Esophagus (tissue), 2 donors: Measurements from ENCODE around the gene FBXO34. TPM values are rescaled to one million over a fixed set of nuclear protein-coding genes. Genes with fewer than 3 reads are reported as not detected.
A peak's percentile ranks its signal among the peaks of the same experiment; 100 is the strongest.

Experiments used
- H3K27ac ChIP-seq, 2 donors: one replicate each; pipeline ENCODE4 v1.5.1; 2013; ENCODE audit warnings: low read depth in 2 of 2, mild to moderate bottlenecking in 2 of 2, inconsistent platforms in 1 of 2, low read length in 1 of 2, moderate library complexity in 1 of 2
- H3K27me3 ChIP-seq, 2 donors: one replicate each; pipeline ENCODE4 v1.6.1; 2013; ENCODE audit warnings: low read length in 2 of 2, control low read depth in 1 of 2, mild to moderate bottlenecking in 1 of 2; ENCODE audit not compliant: insufficient read depth in 2 of 2, control insufficient read depth in 1 of 2
- H3K36me3 ChIP-seq, 2 donors: one replicate each; pipeline ENCODE4 v1.6.1; 2013; ENCODE audit warnings: low read length in 1 of 2; ENCODE audit not compliant: control insufficient read depth in 2 of 2, insufficient read depth in 2 of 2
- H3K4me1 ChIP-seq, 2 donors: one replicate each; pipeline ENCODE4 v1.6.1; 2013; ENCODE audit warnings: low read length in 1 of 2; ENCODE audit not compliant: control insufficient read depth in 2 of 2, insufficient read depth in 2 of 2
- H3K4me3 ChIP-seq, 2 donors: one replicate each; pipeline ENCODE4 v1.5.1; 2013; ENCODE audit warnings: low read length in 2 of 2, mild to moderate bottlenecking in 2 of 2, low read depth in 1 of 2, moderate library complexity in 1 of 2
- H3K9me3 ChIP-seq, 2 donors: one replicate each; pipeline ENCODE4 v1.6.1; 2013; ENCODE audit warnings: mild to moderate bottlenecking in 2 of 2, low read depth in 1 of 2, low read length in 1 of 2, moderate library complexity in 1 of 2; ENCODE audit not compliant: control insufficient read depth in 2 of 2, insufficient read depth in 1 of 2
- WGBS, 2 donors: extraction: QIAGEN DNeasy Blood & Tissue Kit; methylation state at CpG; one replicate each; pipeline ENCODE4 v1.1.7; 2013; 5-methylcytosine and 5-hydroxymethylcytosine counted together
- polyA plus RNA-seq, 2 donors: library from polyadenylated mRNA; stranded (reverse); fragments of 200-250 nt; gene quantifications; one replicate each; pipeline ENCODE4 v1.2.3, GENCODE V29; 2013
- donor health status: healthy with polysubstance abuse.
- donor health status: Bipolar disorder and iron deficiency.

The FBXO34 gene
- polyA plus RNA-seq, 2 donors: 24.3 to 36.8 TPM

- H3K4me1 ChIP-seq: no peaks in the 10 kb centered on the region
- H3K4me3 ChIP-seq: no peak overlapping the region
- WGBS, 2 donors: 62 to 67% methylated on average over 3 of the region's 3 CpGs
- no peaks in the 10 kb centered on the region for H3K27me3 ChIP-seq
- H3K27ac ChIP-seq: no peak overlapping the region
- H3K9me3 ChIP-seq: no peaks in the 10 kb centered on the region
- H3K36me3 ChIP-seq: no peaks in the 10 kb centered on the region
Measured at GRCh38 chr14:55267820-55268219, 3.4 kb upstream of the FBXO34 start.

GRCh38 chr14:55271572-55272298 lies 514 bp downstream of the FBXO34 start:
- WGBS, 2 donors: 0 to 1% methylated on average over 51 to 80 of the region's 80 CpGs
- Histone ChIP-seq H3K4me3 (peak overlapping the region; percentile 98), H3K9me3 (no peaks in the 10 kb centered on the region), H3K4me1 (peaks cover 0 to 3% of the 10 kb centered on the region in 2 donors), H3K27me3 (no peaks in the 10 kb centered on the region), H3K36me3 (no peaks in the 10 kb centered on the region), H3K27ac (peak overlapping the region; percentile 85 to 99)

DNA sequence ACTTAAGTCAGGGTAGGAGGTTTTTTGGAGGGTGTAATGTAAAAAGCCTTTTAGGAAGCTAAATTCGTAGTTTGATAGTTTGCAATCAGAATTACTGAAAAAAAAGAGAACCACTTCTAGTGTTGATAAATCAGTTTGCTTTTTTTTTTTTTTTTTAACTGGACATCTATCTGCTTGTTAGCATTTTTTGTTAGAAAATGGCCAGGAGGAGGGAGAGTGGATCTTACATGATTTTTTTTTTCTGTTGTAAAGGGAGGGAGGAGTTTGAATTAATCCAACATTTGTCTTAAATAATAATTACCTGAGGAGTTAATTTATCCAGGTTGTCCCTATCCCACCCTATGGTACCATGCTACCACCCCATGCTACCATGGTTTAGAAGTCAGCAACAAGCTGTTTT lies 1.2 kb downstream of the FBXO34 start:
- Histone ChIP-seq H3K4me3 (peak overlapping the region in 1 of 2 donors; percentile 98), H3K27me3 (no peaks in the 10 kb centered on the region), H3K36me3 (no peaks in the 10 kb centered on the region), H3K4me1 (peaks cover 0 to 3% of the 10 kb centered on the region in 2 donors), H3K27ac (peak overlapping the region; percentile 30 to 85), H3K9me3 (no peaks in the 10 kb centered on the region)
- 5 to 9% methylated on average over 1 of the region's 1 CpG for WGBS, 2 donors

GRCh38 chr14:55272922-55273321 lies 1.7 kb downstream of the FBXO34 start:
- Histone ChIP-seq H3K4me3 (peak overlapping the region in 1 of 2 donors; percentile 98), H3K27ac (peak overlapping the region in 1 of 2 donors; percentile 78), H3K9me3 (no peaks in the 10 kb centered on the region), H3K27me3 (no peaks in the 10 kb centered on the region), H3K4me1 (peaks cover 0 to 6% of the 10 kb centered on the region in 2 donors), H3K36me3 (no peaks in the 10 kb centered on the region)
- 36 to 45% methylated on average over 2 of the region's 2 CpGs for WGBS, 2 donors

DNA sequence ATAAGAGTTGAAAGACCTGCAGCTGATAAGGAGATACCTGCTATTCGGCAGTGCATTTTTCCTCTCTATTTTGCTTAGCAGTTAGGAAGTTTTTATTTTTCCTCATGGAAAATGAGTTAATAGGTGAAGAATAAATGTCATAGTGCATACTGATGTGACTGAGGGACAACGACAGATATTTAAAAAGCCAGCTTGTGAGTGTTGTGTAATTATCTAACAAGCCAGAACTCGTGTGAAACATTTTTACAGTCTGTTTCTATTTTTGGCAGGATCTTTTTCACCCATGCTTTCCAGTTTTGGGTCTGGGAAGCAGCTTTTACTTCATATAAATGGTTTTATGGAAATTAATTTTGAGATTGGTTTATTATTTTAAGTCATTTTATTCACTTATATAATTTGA lies 2.9 kb downstream of the FBXO34 start:
- 27 to 29% methylated on average over 3 of the region's 3 CpGs for WGBS, 2 donors
- Histone ChIP-seq H3K4me1 (peaks cover 0 to 6% of the 10 kb centered on the region in 2 donors), H3K9me3 (no peaks in the 10 kb centered on the region), H3K36me3 (no peaks in the 10 kb centered on the region), H3K4me3 (peak overlapping the region in 1 of 2 donors; percentile 98), H3K27ac (no peak overlapping the region), H3K27me3 (no peaks in the 10 kb centered on the region)

DNA sequence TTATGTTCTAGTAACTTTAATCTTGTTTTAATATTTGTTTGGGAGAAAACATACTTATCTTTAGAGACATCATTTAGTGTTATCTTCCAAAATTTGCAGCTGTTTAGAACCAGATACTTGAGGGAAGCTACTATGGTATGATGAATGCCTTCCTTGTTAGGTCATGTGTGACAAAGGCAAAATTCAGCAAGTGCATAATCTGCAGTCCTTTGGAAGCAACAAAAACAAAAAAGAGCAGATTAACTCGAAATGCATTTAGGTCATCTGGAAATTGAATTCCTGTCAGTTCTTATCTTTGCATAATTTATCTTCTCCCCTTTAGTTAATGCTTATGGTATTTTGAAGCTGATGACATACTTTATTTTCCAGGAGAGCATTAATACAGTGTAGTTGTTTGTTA lies 3.5 kb downstream of the FBXO34 start:
- Histone ChIP-seq H3K27me3 (no peaks in the 10 kb centered on the region), H3K27ac (no peak overlapping the region), H3K9me3 (no peaks in the 10 kb centered on the region), H3K36me3 (no peaks in the 10 kb centered on the region), H3K4me3 (peak overlapping the region in 1 of 2 donors; percentile 7), H3K4me1 (peaks cover 0 to 6% of the 10 kb centered on the region in 2 donors)
- WGBS, 2 donors: 21 to 23% methylated on average over 1 of the region's 1 CpG

GRCh38 chr14:55276736-55277135 lies 5.5 kb downstream of the FBXO34 start:
- no peak overlapping the region for H3K27ac ChIP-seq
- peaks cover 0 to 6% of the 10 kb centered on the region in 2 donors for H3K4me1 ChIP-seq
- no peaks in the 10 kb centered on the region for H3K27me3 ChIP-seq
- no peaks in the 10 kb centered on the region for H3K9me3 ChIP-seq
- no peaks in the 10 kb centered on the region for H3K36me3 ChIP-seq
- 75 to 95% methylated on average over 3 of the region's 3 CpGs for WGBS, 2 donors
- H3K4me3 ChIP-seq: no peak overlapping the region

DNA sequence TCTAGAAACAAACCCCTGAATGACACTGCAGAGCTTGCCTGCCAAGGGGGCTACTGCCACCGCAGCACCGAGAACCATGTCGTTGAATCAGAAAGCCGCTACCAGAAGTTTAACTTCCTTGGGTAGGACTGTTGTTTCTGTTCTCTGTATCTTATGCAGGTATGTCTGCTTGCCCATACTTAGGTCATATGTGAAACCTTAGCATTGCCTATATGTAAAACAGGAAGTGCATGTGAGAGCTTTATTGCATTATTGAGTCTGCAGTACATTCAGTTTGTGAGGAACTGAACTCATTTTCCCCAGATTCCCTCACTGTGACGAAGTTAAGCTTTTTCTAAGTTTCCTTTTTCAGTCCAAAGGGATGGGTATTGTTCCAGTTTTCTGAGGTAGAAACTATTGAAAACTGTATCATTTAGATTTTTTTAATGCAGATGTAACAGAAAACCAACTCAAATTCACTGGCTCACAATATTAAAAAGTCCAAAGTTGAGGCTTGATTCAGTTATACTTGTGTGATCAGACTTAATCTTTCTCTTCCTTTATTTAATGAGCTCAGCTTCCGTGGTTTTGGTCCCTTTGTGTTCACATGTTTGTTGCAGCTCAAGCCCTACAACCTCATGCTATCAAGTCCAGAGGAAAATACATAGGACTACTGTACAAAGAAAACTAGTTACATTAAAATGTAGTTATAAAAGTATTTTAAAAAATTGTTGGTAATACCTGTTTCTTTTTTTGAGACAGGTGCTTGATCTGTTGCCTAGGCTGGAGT lies 6.9 kb downstream of the FBXO34 start:
- Histone ChIP-seq H3K27ac (no peak overlapping the region), H3K36me3 (peaks cover 0 to 3% of the 10 kb centered on the region in 2 donors), H3K9me3 (no peaks in the 10 kb centered on the region), H3K4me1 (peaks cover 0 to 6% of the 10 kb centered on the region in 2 donors), H3K27me3 (no peaks in the 10 kb centered on the region), H3K4me3 (no peak overlapping the region)
- 57 to 61% methylated on average over 6 of the region's 6 CpGs for WGBS, 2 donors

DNA sequence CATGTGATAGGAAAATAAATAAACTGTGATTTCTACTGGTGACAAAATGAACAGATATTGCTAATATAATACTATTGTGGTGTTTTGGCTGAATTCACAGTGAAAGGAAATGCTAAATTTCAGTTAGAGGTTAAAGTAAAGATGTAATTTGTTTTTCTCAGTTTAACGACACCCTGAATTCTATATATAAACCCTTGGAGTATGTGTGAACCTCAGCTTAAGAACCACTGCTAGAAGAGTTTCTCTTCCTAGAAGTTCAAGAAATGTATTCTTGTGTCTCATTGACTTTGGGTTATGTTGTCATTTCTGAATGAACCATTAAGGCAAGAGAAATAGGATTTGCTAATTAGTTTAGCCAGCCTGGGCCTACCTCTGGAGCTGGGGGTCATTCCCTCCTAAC lies 8.2 kb downstream of the FBXO34 start:
- 88 to 94% methylated on average over 1 of the region's 1 CpG for WGBS, 2 donors
- no peak overlapping the region for H3K4me3 ChIP-seq
- H3K27me3 ChIP-seq: no peaks in the 10 kb centered on the region
- peaks cover 0 to 2% of the 10 kb centered on the region in 2 donors for H3K4me1 ChIP-seq
- H3K9me3 ChIP-seq: no peaks in the 10 kb centered on the region
- peaks cover 0 to 3% of the 10 kb centered on the region in 2 donors for H3K36me3 ChIP-seq
- no peak overlapping the region for H3K27ac ChIP-seq
